ENCODE measurements around the gene DUS2.

DUS2 gene

GRCh38 chr16:68047987-68048386, 24.9 kb downstream of the DUS2 start:
- DNase-seq: no peak

- DNase-seq: no peak
These were observed 26.4 kb downstream of the DUS2 start for GRCh38 chr16:68049449-68049848.

GRCh38 chr16:68055395-68055794, 32.3 kb downstream of the DUS2 start:
- no peak for DNase-seq

- DNase-seq: peak; percentile 42
These were observed 36.7 kb downstream of the DUS2 start for GRCh38 chr16:68059804-68060203.

GRCh38 chr16:68061396-68061795, 38.3 kb downstream of the DUS2 start:
- no peak for DNase-seq

GRCh38 chr16:68062910-68063393, 39.9 kb downstream of the DUS2 start:
- DNase-seq: peak; percentile 73

GRCh38 chr16:68064791-68065365, 41.8 kb downstream of the DUS2 start:
- DNase-seq: peak; percentile 81

GRCh38 chr16:68065716-68066305, 42.7 kb downstream of the DUS2 start:
- DNase-seq: no peak

GRCh38 chr16:68066763-68067162, 43.7 kb downstream of the DUS2 start:
- no peak for DNase-seq

GRCh38 chr16:68068926-68069325, 45.8 kb downstream of the DUS2 start:
- no peak for DNase-seq

GRCh38 chr16:68069511-68070248, 46.6 kb downstream of the DUS2 start:
- DNase-seq: peak; percentile 68

GRCh38 chr16:68070249-68070730, 47.2 kb downstream of the DUS2 start:
- no peak for DNase-seq

- peak; percentile 52 for DNase-seq
These were observed 47.9 kb downstream of the DUS2 start for GRCh38 chr16:68070806-68071517.

- DNase-seq: no peak
These were observed 48.4 kb downstream of the DUS2 start for GRCh38 chr16:68071518-68071901.

- DNase-seq: no peak
These were observed 49.1 kb downstream of the DUS2 start for GRCh38 chr16:68072038-68072695.

- DNase-seq: no peak
These were observed 51.0 kb downstream of the DUS2 start for GRCh38 chr16:68073902-68074760.

- DNase-seq: peak; percentile 89
These were observed 51.9 kb downstream of the DUS2 start for GRCh38 chr16:68074850-68075555.

- DNase-seq: no peak
These were observed 52.9 kb downstream of the DUS2 start for GRCh38 chr16:68075980-68076379.

GRCh38 chr16:68076560-68076959, 53.5 kb downstream of the DUS2 start:
- DNase-seq: no peak

- no peak for DNase-seq
These were observed 55.0 kb downstream of the DUS2 start for GRCh38 chr16:68077866-68078700.
